Osteoblast (primary cell): ENCODE results near the gene WDR31. TPM values are rescaled to one million over a fixed set of nuclear protein-coding genes. Genes with fewer than 3 reads are reported as not detected.

ENCODE experiments used
- DNase-seq: peaks from one replicate; pipeline ENCODE4 v3.0.0; 2011; ENCODE audit warnings: low spot score, mixed read lengths; ENCODE audit not compliant: insufficient read length; ENCODE audit errors: missing footprints
- H2AFZ ChIP-seq: 2 replicates; pipeline ENCODE4 v1.6.0; 2011; ENCODE audit warnings: mild to moderate bottlenecking, low read length
- H3K27ac ChIP-seq: 2 replicates; pipeline ENCODE4 v1.5.1; 2011; ENCODE audit warnings: mild to moderate bottlenecking, low read depth, low read length, moderate library complexity
- H3K27me3 ChIP-seq: 2 replicates; pipeline ENCODE4 v1.6.0; 2012; ENCODE audit warnings: mild to moderate bottlenecking, control low read depth, inconsistent platforms, low read length, moderate library complexity; ENCODE audit not compliant: insufficient read depth
- H3K36me3 ChIP-seq: 2 replicates; pipeline ENCODE4 v1.5.1; 2011; ENCODE audit warnings: mild to moderate bottlenecking, low read length, control low read depth, moderate library complexity; ENCODE audit not compliant: insufficient read depth
- H3K4me1 ChIP-seq: 2 replicates; pipeline ENCODE4 v1.5.1; 2011; ENCODE audit warnings: mild to moderate bottlenecking, low read length, control low read depth, moderate library complexity; ENCODE audit not compliant: insufficient read depth
- H3K4me2 ChIP-seq: 2 replicates; pipeline ENCODE4 v1.6.0; 2011; ENCODE audit warnings: mild to moderate bottlenecking, low read length; ENCODE audit not compliant: insufficient read depth
- H3K4me3 ChIP-seq: fragments of 200-600 bp; sonication (generic); 3 replicates; pipeline ENCODE4 v1.5.1; 2012; ENCODE audit warnings: mild to moderate bottlenecking, low read length, inconsistent platforms; ENCODE audit not compliant: insufficient read depth
- H3K79me2 ChIP-seq: 2 replicates; pipeline ENCODE4 v1.6.0; 2012; ENCODE audit warnings: mild to moderate bottlenecking, low read length, control low read depth, inconsistent platforms; ENCODE audit not compliant: insufficient read depth
- H3K9me3 ChIP-seq: 2 replicates; pipeline ENCODE4 v1.5.1; 2011; ENCODE audit warnings: low read depth, low read length, control low read depth
- H4K20me1 ChIP-seq: 2 replicates; pipeline ENCODE4 v1.6.0; 2012; ENCODE audit warnings: mild to moderate bottlenecking, low read length, control low read depth; ENCODE audit not compliant: insufficient read depth
- CTCF ChIP-seq: IDR thresholded peaks from 2 replicates; pipeline ENCODE4 v1.5.1; 2011; ENCODE audit warnings: mild to moderate bottlenecking, low read depth, low read length, moderate library complexity; ENCODE audit errors: extremely low read depth
- total RNA-seq: library from RNA; depleted of rRNA; stranded (reverse); fragments of >200 nt; gene quantifications from 2 replicates; pipeline ENCODE4 v1.2.3, GENCODE V29; 2012

The WDR31 gene
- total RNA-seq, 1 donor: 1.4 TPM

- no peaks in the 10 kb centered on the region for H4K20me1 ChIP-seq
- no peaks in the 10 kb centered on the region for H3K79me2 ChIP-seq
- H3K36me3 ChIP-seq: peaks cover 4% of the 10 kb centered on the region
- no peaks in the 10 kb centered on the region for H3K27me3 ChIP-seq
- no peaks in the 10 kb centered on the region for H3K9me3 ChIP-seq
- peak; percentile 97 for DNase-seq
- peak within 1 kb of the TSS; percentile 92 for H2AFZ ChIP-seq
- TF ChIP-seq CTCF: no peak
- H3K27ac ChIP-seq: no peak within 1 kb of the TSS
- H3K4me3 ChIP-seq: peak within 1 kb of the TSS; percentile 85
- no peaks in the 10 kb centered on the region for H3K4me1 ChIP-seq
- H3K4me2 ChIP-seq: peak within 1 kb of the TSS; percentile 81
These were observed 36.8 kb upstream of the WDR31 start, which contains the start of gene HDHD3 for GRCh38 chr9:113376634-113377567. Gene HDHD3 (minus strand): TSS chr9:113376986. CDS start chr9:113374354, 2,632 bp downstream.

DNA sequence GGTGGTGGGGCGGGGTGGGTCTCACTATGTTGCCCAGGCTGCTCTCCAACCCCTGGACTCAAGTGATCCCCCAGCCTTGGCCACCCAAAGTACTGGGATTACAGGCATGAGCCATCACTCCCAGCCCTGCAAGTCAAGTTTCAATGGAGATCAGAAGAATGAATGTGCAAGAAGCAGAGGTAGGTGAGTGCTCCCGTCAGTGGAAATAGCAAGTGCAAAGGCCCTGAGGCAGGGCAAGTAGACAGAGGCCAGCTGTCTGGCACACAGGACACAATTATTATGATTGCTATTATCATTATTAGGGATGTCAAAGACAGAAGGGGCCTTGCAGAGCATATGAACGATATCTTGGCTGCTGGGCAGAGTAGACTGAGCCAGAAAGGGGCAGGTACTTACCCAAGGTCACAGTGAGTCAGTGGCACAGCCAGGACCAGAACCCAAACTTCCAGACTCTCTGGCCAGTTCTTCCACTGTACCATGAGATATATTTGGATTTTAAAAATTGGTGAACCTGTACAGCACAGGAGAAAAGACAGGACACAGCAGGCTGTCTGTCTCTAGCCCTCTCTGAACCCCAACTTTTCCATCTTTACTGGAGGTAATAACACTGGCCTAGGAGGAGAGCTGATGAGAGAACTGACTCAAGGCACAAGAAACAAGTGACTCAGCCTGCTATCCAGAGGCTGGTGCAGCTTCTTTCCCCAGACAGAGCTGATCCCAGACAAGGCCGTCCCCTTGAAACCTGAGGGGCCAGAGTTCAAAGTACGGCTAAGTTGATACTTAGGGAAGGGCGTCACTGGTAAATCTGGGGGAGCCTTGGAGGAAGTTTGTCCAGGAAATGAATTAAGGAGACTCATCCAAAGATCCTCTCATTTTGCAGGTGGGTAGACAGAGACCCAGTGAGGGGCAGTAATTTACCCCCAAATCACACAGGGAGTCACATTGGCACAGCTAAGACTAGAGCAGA is 35.3 kb upstream of the WDR31 start:
- Histone ChIP-seq H4K20me1 (no peaks in the 10 kb centered on the region), H3K27me3 (no peaks in the 10 kb centered on the region), H3K9me3 (no peaks in the 10 kb centered on the region), H3K79me2 (no peaks in the 10 kb centered on the region), H3K4me2 (no peak overlapping the region), H3K4me1 (no peaks in the 10 kb centered on the region), H2AFZ (no peak overlapping the region), H3K4me3 (no peak overlapping the region), H3K27ac (no peak overlapping the region), H3K36me3 (peaks cover 4% of the 10 kb centered on the region)
- peak; percentile 92 for DNase-seq
- TF ChIP-seq CTCF: no peak

DNA sequence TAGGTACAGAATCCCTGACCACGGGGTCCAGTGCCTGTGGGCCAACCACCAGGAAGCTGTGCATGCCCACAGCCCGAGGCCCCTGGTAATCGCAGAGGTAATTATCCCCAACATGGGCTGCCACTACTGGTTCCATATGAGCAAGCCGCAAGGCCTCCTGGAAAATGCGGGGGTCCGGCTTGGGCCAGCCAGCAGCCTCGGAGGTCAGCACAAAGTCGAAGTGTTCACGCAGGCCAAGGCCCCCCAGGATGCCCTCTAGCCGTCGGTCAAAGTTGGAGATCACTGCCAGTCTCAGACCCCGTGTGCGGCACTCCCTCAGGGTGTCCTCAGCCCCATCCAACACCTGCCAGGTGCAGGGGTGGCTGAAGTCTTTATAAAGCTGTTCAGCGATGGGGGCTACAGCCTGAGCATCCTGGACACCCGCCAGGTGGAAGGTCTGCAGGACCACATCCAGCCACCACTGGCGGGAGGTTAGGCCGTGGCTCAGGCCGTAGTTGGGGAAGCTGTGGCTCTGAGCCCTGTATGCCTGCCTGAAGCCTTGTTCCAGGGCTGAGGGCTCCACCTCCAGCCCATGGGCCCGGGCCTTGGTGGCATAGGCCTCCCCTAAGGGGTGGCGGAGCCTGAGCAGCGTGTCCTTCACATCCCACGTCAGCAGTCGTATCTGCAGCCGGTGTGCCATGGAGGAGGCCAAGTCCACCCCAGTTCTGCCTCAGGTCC is 33.8 kb upstream of the WDR31 start:
- no peak overlapping the region for H3K4me2 ChIP-seq
- no peak overlapping the region for H3K4me3 ChIP-seq
- H3K79me2 ChIP-seq: no peaks in the 10 kb centered on the region
- no peaks in the 10 kb centered on the region for H4K20me1 ChIP-seq
- peaks cover 4% of the 10 kb centered on the region for H3K36me3 ChIP-seq
- no peak for DNase-seq
- H2AFZ ChIP-seq: no peak overlapping the region
- H3K27me3 ChIP-seq: no peaks in the 10 kb centered on the region
- H3K9me3 ChIP-seq: no peaks in the 10 kb centered on the region
- no peak overlapping the region for H3K27ac ChIP-seq
- H3K4me1 ChIP-seq: no peaks in the 10 kb centered on the region
- TF ChIP-seq CTCF: no peak
